ENCODE measurements around the gene IRS1.

The IRS1 gene

DNA sequence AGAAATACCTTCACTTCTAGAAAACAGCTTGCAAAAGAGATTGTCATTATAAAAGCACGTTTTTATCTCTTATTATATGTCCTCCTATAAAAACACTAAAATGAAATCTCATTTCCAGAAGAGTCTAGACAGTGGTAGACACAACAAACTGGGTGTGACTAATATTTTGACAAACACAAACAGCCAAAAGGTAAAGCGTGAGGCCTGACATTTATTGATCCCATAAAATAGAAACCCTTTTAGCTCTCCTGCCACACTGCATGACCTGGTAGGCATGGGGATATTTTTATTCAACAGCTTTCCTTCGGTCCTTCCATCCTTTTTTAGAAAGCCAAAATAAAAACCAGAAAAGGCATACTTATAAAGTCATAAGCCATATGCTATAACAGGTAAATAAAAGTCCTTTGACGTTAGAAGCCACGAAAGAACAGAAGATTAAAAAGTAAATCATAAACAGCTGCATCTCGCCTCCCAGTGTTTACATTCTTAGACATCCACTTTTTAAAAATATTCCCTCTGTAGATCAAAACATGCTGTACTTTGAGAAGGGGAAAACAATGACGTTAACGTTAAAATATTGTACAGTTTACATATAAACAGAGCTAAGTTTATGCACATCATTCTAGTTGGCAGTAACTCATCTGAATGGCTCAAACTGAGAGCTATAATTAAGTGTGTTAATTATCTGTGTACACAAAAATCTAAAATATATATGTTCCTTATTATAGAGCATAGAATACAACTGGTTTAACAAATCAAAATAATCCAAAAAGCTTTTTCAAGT is 44.6 kb downstream of the IRS1 start:
- no peak for DNase-seq

DNA sequence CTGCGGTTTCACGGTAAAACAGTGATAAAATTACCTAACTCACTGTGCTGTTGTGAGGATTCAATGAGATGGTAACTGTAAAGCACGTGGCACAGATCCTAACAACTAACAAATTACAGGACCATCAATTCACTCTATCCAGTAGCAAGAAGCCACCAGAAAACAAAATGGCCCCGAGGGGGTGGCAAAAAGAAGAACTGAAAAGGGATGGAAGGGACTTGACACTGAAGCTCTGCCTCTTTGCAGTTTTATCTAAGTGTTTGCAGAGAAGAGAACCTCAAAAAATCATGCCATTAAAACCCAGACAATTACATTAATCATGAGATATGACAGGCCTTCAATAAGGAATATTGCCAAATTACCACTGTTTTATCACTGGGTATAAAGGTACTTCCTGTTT is 46.7 kb downstream of the IRS1 start:
- DNase-seq: no peak

DNA sequence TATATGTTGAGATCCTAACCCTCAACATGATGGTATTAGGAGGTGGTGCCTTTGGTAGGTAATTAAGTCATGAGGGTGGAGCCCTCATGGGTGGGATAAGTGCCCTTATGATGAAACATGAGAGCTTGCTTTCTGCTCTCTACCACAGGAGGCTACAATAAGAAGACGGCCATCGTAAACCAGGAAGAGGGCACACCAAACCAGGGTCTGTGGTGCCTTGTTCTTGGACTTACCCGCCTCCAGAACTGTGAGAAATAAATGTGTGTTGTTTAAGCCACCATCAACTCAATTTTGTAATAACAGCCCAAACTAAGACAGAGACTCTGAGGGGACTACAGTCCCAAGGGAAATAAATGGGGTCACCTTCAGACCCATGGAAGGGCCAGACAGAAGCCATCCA is 52.3 kb downstream of the IRS1 start:
- no peak for DNase-seq

DNA sequence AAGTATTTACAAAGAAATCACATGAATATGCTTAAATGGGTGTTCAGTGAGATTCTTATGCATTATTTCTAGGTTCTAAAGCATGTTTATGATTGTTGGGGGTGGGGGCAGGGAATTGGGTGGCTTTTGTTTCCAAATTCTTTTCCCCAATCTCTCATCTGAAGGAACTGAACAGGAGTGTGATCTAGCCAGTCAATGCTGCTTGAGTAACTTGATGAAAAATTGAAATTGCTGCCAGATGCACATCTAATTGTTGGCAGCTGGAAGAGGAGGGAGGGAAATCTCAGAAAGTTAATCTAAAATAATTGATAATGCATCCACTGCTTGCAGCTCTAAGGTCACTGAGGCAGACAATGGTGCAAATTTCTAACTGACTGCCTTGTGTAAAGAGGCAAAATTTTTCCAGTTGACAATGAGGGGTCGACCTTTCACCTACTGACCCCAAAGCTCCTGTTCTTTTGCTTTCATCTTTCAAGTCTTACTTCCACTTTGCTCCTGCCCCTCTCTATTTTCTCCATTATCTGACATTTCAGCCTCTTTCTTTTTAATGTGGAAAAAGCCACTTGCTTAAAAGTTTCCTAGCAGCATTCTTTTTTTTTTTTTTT is 53.3 kb downstream of the IRS1 start:
- no peak for DNase-seq

DNA sequence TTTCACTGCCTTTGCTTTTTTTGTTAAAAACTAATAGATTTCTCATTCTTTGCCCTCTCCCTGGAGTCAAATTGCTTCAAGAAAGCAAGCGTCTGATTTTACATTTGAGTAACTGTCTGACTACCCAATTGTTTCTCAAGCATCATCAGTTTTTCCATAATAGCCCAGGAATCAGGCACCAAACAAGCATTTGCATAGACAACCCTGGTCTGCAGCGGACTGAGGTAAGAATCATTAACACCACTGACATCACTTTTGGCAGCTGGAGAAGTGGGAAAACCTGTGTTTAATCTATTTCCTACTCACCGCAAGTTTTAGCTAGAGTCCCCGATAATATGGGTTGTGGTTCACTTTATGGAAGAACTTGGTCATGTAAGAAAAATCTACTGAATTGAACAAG is 55.7 kb downstream of the IRS1 start:
- DNase-seq: no peak

DNA sequence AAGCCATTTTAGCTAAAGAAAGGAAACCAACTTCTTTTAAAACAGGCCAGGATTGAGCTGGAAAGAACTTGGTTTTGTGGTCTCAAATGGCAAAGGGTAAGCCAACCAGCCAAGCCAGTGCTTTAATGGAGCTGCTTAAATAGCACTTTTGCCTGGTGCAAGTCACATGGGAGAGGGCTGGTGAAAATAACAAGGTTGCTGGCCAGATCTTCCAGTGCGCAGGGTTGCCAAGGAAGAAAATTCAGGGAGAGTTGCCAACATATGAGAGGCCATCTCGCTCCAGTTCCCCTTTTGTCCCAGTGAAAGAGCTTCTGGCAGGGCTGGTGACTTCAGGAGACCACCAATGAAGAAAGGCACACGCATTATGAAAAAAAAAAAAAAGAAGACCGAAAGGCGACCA is 57.3 kb downstream of the IRS1 start:
- DNase-seq: no peak

DNA sequence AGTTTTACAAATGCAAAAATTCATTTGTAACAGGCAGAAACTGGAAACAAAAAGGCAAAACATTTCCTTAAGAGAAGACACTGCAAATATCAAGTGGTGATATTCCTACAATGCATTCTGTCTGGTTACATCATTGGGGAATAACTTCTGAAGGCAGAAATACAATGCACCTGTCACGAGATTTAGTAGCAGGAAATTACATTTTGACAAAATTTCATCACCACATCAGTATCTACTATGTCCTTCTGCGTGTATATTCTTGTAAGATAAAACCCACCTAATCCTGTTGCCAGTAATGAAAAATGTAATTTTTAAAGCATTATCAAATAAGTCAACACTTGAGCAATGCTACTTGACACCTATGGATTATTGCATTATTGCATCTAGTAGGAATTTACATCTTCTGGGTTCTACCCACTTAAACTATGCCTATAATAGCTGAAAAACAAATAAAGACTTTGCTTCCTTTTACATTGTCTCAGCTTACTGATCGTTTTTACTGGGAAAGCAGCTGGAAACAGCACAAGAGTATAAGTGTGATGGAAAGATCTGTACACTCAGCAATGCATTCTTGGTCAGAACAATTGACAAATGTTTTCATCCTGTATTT is 59.5 kb downstream of the IRS1 start:
- DNase-seq: no peak

DNA sequence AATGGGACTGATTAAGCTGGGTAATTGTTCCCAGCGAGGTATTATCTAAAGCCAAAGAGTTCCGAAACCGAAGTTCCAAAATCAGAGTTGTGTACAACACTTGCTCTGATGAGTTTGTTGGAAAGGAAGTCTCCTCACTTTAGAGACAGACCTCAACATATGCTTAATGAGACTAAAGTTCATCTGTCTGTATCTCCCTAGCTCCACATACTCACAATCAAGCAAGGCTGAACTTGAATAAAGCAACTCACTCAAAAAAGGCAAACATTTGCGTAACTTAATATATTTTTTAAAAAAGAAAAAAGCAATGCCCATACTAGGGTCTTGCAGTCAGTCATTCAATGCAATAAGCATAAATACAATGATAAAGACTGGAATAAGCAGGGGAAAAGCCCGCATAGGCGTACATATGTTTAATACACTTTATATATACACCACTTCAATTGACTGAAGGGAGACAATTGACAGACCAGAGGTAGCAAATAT is 60.0 kb downstream of the IRS1 start:
- DNase-seq: no peak

DNA sequence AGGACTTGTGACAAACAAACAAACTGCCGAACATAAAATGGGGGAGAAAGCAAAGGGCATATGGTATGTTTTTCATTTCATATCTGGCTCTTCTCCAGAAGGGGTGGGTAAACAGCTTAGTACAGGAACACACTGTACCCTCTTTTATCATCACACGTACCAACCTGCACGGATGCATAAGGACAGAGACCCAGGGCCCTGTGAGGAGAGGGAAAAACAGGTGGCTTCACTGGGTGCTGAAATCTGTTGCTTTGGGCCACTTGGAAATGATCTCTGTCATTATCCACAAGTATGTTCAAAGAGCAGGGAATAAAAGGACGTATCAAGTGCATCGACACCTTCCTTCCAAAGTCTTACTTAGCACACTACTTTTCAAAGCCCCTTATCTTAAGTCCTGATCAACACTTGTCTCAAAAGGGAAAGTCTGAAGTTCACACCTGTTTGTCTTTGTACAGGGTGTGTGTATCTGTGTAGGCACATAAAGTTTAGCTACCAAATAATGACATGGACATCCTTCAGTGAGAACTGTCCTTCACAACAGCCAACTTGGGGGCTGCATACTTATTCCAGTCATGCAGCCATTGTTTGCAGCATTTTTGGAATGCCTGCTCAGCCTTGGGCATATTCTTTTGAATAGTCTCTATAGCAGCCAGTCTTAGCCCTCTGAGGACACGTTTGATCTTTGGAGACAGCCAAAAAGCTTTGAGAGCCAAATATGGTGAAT is 60.6 kb downstream of the IRS1 start:
- no peak for DNase-seq

DNA sequence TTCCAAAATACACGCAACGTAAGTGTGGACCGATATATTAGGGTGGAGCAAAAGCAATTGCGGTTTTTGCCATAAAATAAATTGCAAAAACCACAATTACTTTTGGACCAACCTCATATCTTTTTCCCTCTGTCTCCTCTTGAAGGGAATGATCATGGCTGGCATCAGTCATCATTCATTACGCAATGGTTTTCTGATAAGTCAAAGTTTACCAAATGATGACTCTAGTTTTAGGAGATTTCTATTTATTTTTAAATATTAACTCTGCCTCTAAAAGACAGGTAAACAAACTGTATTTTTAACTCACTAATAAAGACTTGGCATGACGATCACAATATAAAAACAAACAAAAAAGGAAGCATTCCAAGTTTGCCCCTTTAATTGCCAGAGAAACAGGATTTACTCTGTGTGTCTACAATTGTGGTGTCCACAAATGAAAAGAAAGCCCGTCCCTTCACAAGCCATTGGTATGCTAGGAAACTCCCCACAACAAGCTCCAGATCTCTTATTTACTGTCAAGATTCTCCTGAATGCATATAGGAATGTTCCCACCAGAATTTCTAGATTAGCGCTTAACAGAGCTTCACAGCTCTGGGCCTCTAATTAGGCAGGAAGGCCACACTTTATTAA is 61.3 kb downstream of the IRS1 start:
- no peak for DNase-seq

DNA sequence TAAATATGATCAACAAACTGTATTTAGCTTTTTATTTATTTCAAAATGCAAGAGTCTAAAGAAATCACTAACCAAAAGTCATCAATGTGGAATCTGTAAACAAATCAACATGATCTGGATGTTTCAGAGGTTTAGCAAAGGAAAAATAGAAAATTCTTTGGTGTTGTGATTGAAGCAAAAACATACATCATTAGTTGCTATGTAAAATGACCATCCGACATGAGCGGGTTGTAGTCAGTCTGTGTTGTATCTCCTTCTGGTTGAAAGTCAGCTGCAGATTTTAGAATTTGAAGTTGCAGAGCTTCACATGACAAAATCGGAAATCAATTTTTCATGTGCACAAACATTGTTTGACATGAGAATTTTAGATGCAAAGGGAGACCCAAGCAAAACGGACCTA is 63.2 kb downstream of the IRS1 start:
- no peak for DNase-seq

DNA sequence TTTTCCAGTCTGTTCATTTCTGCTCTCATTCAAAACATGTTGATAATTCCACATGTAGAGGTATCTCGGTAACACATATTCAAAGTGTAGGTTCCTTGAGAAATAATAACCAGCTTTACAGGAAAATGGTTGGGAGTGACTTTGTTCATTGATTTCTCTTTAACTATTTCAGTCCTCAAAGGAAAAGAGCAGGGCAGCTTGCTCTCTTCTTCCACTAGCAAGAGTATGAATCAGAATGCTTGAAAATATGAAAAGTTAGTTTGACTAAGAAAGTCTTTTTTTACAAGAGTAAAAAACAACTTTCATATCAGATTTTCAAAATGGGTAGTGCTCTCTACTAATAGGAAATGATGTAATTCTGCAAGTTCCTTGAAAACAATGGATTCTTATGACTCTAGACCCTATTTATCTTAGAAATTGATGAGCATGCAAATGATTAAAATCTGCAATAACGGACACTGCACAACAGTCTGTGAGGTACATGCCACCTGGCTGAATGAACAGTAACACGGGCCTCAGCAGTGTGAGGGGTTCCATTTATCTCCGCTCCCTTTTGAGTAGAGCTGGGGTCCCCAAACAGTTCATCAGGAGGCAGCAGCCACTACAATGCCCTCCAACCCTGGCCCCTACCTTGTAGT is 65.6 kb downstream of the IRS1 start:
- no peak for DNase-seq

DNA sequence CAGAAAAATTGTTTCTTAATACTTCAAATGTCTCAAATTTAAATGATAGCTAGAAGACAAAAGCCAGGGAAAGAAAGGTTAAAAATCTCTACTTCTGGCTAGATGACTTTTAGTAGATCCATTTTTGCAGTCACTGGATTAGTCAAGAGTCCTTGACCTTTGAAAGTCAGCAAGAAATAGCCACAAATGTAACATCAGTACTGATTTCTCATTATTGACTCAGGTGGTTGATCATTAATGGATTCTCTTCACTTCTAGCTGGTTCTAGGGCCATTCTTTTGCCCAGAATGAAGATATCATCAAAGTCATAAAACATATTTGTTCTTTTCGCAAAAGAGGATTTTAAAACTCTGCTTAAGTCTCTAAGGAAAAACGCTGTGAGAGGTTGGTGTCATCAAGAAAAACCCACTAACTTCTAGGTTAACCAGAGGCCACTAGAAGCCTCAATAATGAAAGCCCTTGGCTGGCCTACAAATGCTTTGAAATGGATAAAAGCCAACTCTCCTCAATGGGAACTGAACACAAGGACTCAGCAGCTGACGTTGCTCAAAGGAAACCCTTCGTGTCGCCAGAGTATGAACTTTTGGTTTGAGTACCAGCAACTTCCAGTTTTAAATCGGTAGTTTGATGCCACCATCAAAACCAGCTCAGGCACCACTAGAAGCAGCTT is 66.3 kb downstream of the IRS1 start:
- no peak for DNase-seq

DNA sequence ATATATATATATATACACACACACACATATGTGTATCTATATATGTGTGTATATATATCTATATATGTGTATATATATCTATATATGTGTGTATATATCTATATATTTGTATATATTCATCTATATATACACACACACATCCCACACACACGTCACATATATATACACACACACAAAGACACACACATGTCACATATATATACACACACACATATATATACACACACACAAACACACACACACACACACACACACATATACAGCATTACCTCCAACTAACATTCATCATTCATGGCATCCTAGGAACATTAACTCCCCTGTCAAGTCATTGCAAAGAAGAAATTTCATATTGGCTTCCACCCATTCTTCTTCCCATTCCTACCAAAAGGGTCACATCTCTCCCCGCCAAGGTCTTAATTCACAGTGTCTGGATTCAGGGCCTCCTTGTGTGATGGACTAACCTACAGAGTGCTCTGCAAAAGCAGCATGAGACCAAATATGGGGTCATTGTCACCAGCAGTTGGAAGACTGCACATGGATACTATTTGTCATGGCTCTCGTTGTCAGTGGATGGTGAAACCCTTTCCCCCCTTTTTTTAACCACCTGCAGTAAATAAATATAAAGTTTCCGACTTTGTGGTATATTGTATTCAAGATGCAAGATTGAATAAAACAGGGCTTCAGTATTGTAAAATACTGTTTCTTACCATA is 67.0 kb downstream of the IRS1 start:
- DNase-seq: no peak

DNA sequence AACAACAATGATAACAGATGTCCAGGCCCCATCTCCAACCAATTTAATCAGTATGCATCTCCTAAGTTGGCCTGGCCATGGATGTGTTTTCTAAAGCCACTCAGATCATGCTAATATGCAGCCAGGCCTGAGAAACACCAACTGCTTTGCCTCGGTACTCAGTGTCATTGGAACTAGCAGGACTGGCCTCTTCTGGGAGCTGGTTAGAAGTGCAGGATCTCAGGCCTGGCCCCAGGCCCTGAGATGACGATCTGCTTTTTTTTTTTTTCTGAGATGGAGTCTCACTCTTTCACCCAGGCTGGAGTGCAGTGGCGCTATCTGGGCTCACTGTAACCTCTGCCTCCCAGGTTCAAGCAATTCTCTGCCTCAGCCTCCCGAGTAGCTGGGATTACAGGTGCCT is 69.1 kb downstream of the IRS1 start:
- DNase-seq: no peak

DNA sequence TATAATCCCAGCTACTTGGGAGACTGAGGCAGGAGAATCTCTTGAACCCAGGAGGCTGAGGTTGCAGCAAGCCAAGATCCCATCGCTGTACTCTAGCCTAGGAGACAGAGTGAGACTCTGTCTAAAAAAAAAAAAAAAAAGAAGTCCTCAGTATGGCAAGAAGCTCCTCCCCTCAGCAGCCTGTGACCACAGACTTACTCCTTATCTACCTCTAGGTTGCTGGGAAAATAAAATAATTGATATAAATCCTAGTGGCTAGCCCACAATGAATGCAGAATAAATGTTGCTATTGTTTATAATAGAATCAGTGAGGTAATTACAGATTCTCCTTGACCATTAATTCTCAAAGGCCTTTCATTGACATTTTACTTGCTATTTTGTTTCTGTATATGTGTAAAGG is 70.6 kb downstream of the IRS1 start:
- DNase-seq: no peak

DNA sequence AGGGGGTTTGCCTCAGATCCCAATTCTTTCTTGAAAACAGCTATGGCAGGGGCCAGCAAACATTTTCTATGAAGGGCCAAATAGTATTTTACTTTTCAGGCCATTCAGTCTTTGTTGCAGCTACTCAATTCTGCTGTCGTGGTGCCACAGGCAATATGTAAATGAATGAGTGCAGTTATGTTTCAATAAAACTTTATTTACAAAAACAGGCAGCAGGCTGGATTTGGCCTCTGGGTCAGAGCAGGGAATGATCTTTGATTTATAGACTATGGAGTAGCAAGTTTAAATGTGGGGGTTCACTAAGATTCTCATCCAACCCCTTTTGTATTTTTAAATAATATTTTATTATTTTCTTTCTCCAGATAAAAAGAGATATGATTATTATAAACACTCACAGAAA is 72.4 kb downstream of the IRS1 start:
- no peak for DNase-seq

DNA sequence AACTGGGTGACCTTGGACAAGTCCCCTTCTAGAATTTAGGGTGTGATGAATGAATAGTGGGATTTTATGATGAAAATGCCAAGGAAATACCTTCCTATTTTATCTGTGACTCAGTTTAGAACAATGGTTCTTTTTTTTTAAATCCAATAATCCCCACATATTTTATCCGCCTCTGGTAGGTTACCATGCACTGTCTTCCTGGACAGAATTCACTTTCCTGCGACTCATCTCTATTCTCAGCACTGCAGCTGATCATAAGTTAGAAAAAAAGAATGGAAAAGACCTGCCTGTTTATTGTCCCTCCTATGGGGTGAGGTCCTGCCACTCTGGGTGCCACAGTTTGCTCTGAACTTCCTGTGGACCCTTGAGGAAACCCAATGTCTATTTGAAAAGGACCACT is 73.1 kb downstream of the IRS1 start:
- no peak for DNase-seq

DNA sequence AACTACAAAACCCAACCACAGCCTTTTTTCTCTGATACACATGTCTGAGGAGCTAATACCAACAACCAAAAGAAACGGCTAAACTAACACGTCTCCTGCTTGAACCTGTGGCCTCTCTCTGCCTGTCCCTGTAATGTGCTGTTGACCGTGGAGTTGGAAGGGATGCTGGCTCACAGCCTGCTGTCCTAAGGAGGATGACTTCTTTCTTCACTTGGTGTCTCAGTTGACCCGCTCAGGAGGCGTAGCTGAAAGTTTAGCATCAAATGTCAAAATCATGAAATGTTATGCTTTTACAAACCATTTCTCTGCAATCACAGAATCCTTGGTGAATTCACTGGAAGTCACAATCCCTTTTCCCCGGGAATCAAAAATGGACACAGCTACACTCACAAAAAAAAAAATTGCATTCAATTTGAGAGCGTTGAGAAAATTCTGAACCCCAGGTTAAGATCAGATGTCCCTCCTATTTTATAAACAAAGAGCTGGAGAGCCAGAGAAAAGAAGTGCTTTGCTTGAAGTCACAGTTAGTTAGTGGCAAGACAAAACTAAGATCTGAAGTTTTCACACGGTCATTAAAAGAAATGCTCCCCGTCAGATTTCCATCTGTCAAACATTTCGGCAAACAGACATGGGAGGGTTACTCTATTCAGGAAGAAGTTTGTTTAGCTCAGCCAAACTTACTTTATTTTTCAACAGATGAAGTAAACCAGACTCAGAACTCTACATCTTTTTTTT is 74.3 kb downstream of the IRS1 start:
- no peak for DNase-seq

DNA sequence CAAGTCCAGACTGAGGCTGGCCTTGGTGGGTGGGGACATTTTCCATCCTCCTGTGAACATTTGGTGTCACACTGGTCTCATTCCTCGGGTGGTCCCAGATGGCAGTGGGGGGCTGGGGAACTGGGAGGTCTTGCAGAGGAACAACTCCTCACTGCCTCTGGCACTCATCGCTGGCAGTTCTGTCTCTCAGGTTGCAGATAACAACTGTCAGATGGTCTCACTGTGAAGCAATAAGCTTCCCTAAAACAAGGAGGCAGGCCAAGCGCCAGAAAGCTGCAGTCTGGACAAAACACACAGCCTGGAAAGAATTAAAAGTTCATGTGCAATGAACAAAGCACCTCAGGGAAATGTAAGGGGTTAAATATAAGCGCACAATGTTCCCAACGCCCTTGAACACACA is 78.1 kb downstream of the IRS1 start:
- DNase-seq: no peak

DNA sequence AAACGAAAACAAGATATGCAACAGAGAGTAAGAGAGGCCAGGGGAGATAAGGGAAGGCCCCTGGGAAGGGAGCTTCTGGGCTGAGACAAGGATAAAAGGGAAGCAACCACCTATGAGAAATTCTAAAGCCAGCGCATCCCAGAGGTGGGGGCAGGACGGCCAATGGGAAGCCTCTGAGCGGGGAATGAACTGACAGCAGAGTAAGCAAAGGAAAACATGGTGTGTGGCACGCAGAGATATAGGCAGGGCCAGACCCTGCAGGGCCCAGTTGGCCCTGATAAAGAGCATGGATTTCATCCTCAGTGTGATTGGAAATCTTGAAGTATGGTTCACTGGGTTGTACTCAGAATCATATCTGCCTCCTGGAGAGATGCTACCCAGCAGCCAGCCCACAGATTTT is 78.7 kb downstream of the IRS1 start:
- DNase-seq: no peak

All from DMS 273 treated with DMSO at 0.1 percent for 48 hours (cell line).